ENCODE data around the gene SLC35G2. TPM values are rescaled to one million over a fixed set of nuclear protein-coding genes. Genes with fewer than 3 reads are reported as not detected.
A peak's percentile ranks its signal among the peaks of the same experiment; 100 is the strongest.

The SLC35G2 gene
- total RNA-seq, 2 donors from 2014 or later, result 4.6 to 8.2 TPM

- DNase-seq, result peak; percentile 58
- intact Hi-C loops (cut with DNase I), result loop anchor here in 1 of 2 donors (5.0 kb wide), 1 partner anchor 192 kb away; no protein-coding TSS in a partner anchor
- peak; percentile 67 to 77 for ATAC-seq
Measured at GRCh38 chr3:136819731-136820679, 1.1 kb downstream of the SLC35G2 start.

GRCh38 chr3:136831461-136831860 is 12.5 kb downstream of the SLC35G2 start:
- no peak for ATAC-seq

GRCh38 chr3:136835089-136835812 is 16.3 kb downstream of the SLC35G2 start:
- no peak for DNase-seq
- ATAC-seq, result no peak
- intact Hi-C loops (cut with DNase I), result no loop called here

More at GRCh38 chr3:136831461-136831860, 12.5 kb downstream of the SLC35G2 start:
- no peak for DNase-seq
- intact Hi-C loops (cut with DNase I), result no loop called here

GRCh38 chr3:136835813-136836510 is 17.0 kb downstream of the SLC35G2 start:
- intact Hi-C loops (cut with DNase I), result no loop called here
- DNase-seq (no peak), ATAC-seq (no peak)

GRCh38 chr3:136836511-136837156 is 17.7 kb downstream of the SLC35G2 start:
- no peak for ATAC-seq
- DNase-seq, result no peak
- intact Hi-C loops (cut with DNase I), result no loop called here

- ATAC-seq (peak; percentile 55 to 64), DNase-seq (no peak)
- intact Hi-C loops (cut with DNase I), result no loop called here
Measured at GRCh38 chr3:136838641-136839555, 20.0 kb downstream of the SLC35G2 start.

GRCh38 chr3:136839556-136839931 is 20.6 kb downstream of the SLC35G2 start:
- intact Hi-C loops (cut with DNase I), result no loop called here
- no peak for ATAC-seq
- DNase-seq, result no peak

GRCh38 chr3:136840252-136840651 is 21.3 kb downstream of the SLC35G2 start:
- intact Hi-C loops (cut with DNase I), result no loop called here
- DNase-seq, result no peak

GRCh38 chr3:136842294-136842693 is 23.4 kb downstream of the SLC35G2 start:
- DNase-seq, result no peak
- intact Hi-C loops (cut with DNase I), result no loop called here
- ATAC-seq, result no peak

More at GRCh38 chr3:136840252-136840651, 21.3 kb downstream of the SLC35G2 start:
- ATAC-seq, result peak; percentile 57 to 74

GRCh38 chr3:136844724-136845123 is 25.8 kb downstream of the SLC35G2 start:
- intact Hi-C loops (cut with DNase I), result no loop called here
- ATAC-seq (no peak), DNase-seq (no peak)

GRCh38 chr3:136852180-136852579 is 33.3 kb downstream of the SLC35G2 start:
- no peak for DNase-seq
- intact Hi-C loops (cut with DNase I), result no loop called here
- no peak for ATAC-seq

GRCh38 chr3:136856665-136857064 is 37.7 kb downstream of the SLC35G2 start:
- no peak for ATAC-seq

GRCh38 chr3:136858381-136858780 is 39.5 kb downstream of the SLC35G2 start:
- DNase-seq, result no peak
- ATAC-seq, result no peak

More at GRCh38 chr3:136856665-136857064, 37.7 kb downstream of the SLC35G2 start:
- no peak for DNase-seq
- intact Hi-C loops (cut with DNase I), result no loop called here

GRCh38 chr3:136860541-136860940 is 41.6 kb downstream of the SLC35G2 start:
- ATAC-seq, result no peak
- no peak for DNase-seq
- intact Hi-C loops (cut with DNase I), result loop anchor here in 1 of 2 donors (10.0 kb wide), 1 partner anchor 106 kb away; the partner anchor contains the start of gene STAG1

More at GRCh38 chr3:136858381-136858780, 39.5 kb downstream of the SLC35G2 start:
- intact Hi-C loops (cut with DNase I), result no loop called here

- intact Hi-C loops (cut with DNase I), result loop anchor here in 1 of 2 donors (10.0 kb wide), 1 partner anchor 107 kb away; the partner anchor contains the start of gene STAG1
Measured at GRCh38 chr3:136861890-136862616, 43.1 kb downstream of the SLC35G2 start, which contains the start of gene NCK1. NCK1 (plus strand) TSS chr3:136862208; CDS start chr3:136928002, 65,794 bp downstream.

GRCh38 chr3:136862617-136863322 is 43.8 kb downstream of the SLC35G2 start:
- peak; percentile 70 for DNase-seq
- intact Hi-C loops (cut with DNase I), result loop anchor here in 1 of 2 donors (10.0 kb wide), 1 partner anchor 108 kb away; the partner anchor contains the start of gene STAG1
- peak; percentile 56 to 76 for ATAC-seq

More at GRCh38 chr3:136861890-136862616, 43.1 kb downstream of the SLC35G2 start, which contains the start of gene NCK1:
- ATAC-seq (peak; percentile 99), DNase-seq (peak; percentile 99)
